ENCODE results near the gene MAPK8.
"Not testable (repeated sequence)": the region's sequence is repeated elsewhere in the genome, so short reads cannot be mapped to it uniquely, and the experiment has no call there.

Gene MAPK8

GRCh38 chr10:48336978-48337599 lies 30.6 kb downstream of the MAPK8 start:
- Histone ChIP-seq H3K9ac (no peak overlapping the region), H3K36me3 (peaks cover 14 to 38% (median 24%) of the 10 kb centered on the region in 11 experiments; a peak in 19 of 22 replicates), H3K4me1 (peaks cover 0 to 9% (median under 1%) of the 10 kb centered on the region in 10 experiments; a peak in 3 of 20 replicates), H3K4me3 (no peak overlapping the region), H3K4me2 (peak overlapping the region in 1 of 11 experiments; percentile 15; a peak in 1 of 22 replicates), H3K9me3 (replicated peaks in 1 of 11) (peaks cover 0 to 18% (median 8%) of the 10 kb centered on the region in 11 experiments; a peak in 8 of 22 replicates), H4K20me1 (peaks cover 0 to 52% (median 28%) of the 10 kb centered on the region in 11 experiments; a peak in 12 of 22 replicates), H3K27ac (no peak overlapping the region), H3K27me3 (no peaks in the 10 kb centered on the region)
- TF ChIP-seq Cebpa-rat (IDR thresholded peaks at IDR 0.05), result no peak

GRCh38 chr10:48340734-48341133 lies 34.3 kb downstream of the MAPK8 start:
- H3K4me1 ChIP-seq, result peaks cover 0 to 9% (median 0%) of the 10 kb centered on the region in 10 experiments; a peak in 1 of 20 replicates
- peaks cover 0 to 18% (median 6%) of the 10 kb centered on the region in 11 experiments; a peak in 7 of 22 replicates for H3K36me3 ChIP-seq
- no peaks in the 10 kb centered on the region for H3K27me3 ChIP-seq
- no peak overlapping the region for H3K27ac ChIP-seq
- no peak overlapping the region for H3K4me3 ChIP-seq
- peaks cover under 1 to 18% (median 9%) of the 10 kb centered on the region in 11 experiments; a peak in 12 of 22 replicates for H3K9me3 ChIP-seq (replicated peaks in 1 of 11)
- peaks cover 0 to 51% (median 20%) of the 10 kb centered on the region in 11 experiments; a peak in 11 of 22 replicates for H4K20me1 ChIP-seq
- H3K4me2 ChIP-seq, result no peak overlapping the region
- no peak for TF ChIP-seq Cebpa-rat (IDR thresholded peaks at IDR 0.05)
- no peak overlapping the region for H3K9ac ChIP-seq

DNA sequence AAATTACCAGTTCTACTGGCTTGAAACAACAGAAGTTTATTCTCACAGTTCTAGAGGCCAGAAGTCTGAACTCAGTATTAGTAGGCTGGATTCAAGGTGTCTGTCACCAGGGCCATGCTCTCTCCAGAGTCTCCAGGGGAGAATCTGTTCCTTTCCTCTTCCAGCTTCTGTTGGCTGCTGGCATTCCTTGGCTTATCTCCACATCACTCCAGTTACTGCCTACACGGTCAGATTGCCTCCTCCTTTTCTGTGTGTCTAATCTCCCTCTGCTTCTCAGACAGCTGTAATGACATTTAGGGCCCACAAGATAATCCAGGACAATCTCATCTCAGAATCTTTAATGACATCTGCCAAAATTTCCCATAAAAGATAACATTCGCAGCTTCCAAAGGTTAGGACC lies 36.6 kb downstream of the MAPK8 start:
- Histone ChIP-seq H3K27me3 (no peaks in the 10 kb centered on the region), H3K4me3 (no peak overlapping the region), H3K36me3 (peaks cover under 1 to 30% (median 18%) of the 10 kb centered on the region in 11 experiments; a peak in 16 of 22 replicates), H4K20me1 (peaks cover 0 to 54% (median 19%) of the 10 kb centered on the region in 11 experiments; a peak in 11 of 22 replicates), H3K9ac (no peak overlapping the region), H3K4me2 (no peak overlapping the region), H3K9me3 (replicated peaks in 1 of 11) (peaks cover 21 to 34% (median 29%) of the 10 kb centered on the region in 11 experiments), H3K4me1 (no peaks in the 10 kb centered on the region), H3K27ac (no peak overlapping the region)
- TF ChIP-seq Cebpa-rat (IDR thresholded peaks at IDR 0.05), result no peak

DNA sequence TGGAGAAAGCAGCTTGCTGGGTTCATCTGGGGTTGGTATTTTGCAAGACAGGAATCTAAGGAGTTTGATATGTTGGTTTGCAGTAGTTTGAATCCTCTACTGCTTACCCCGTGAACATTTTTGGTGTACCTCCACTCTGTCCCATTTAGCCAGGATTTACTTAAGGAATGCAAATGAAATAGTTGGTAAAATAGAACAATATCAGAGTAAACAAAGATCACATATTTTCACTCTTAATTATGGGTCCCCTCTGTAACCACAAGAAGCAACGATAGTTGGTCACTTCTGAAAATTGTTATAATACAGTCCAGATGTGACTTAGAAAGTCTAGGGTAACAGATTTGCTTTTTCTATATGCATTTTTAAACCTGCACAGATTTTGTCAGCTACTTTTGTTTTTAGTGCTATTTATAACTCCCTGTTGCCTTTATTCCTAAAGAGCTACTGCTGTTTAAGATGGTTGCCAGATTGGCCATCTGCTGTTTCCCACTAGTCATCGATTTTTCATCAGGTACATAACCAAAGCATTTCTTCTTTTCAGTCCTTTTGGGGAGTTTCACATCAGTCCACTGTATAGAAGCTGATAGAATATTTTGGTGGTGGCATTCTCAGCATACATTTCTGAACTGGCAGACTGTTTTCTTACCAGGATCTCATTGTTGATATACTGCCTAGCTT lies 37.6 kb downstream of the MAPK8 start:
- Histone ChIP-seq H3K9ac (no peak overlapping the region), H3K27me3 (no peaks in the 10 kb centered on the region), H3K27ac (no peak overlapping the region), H3K4me2 (no peak overlapping the region), H3K36me3 (peaks cover 3 to 28% (median 21%) of the 10 kb centered on the region in 11 experiments; a peak in 17 of 22 replicates), H4K20me1 (peaks cover 0 to 54% (median 19%) of the 10 kb centered on the region in 11 experiments; a peak in 11 of 22 replicates), H3K4me1 (no peaks in the 10 kb centered on the region), H3K4me3 (no peak overlapping the region), H3K9me3 (replicated peaks in 1 of 11) (peaks cover 30 to 39% (median 34%) of the 10 kb centered on the region in 11 experiments)
- TF ChIP-seq Cebpa-rat (IDR thresholded peaks at IDR 0.05), result no peak

- not testable (repeated sequence) for H3K4me2 ChIP-seq, H3K27me3 ChIP-seq, H3K9ac ChIP-seq, H3K27ac ChIP-seq, H3K4me1 ChIP-seq, H3K4me3 ChIP-seq
- H4K20me1 ChIP-seq, result peaks cover 0 to 40% (median 18%) of the 10 kb centered on the region in 11 experiments; a peak in 11 of 22 replicates
- peaks cover 7 to 30% (median 21%) of the 10 kb centered on the region in 11 experiments; a peak in 17 of 22 replicates for H3K36me3 ChIP-seq
- H3K9me3 ChIP-seq (replicated peaks in 1 of 11), result peaks cover 32 to 51% (median 44%) of the 10 kb centered on the region in 11 experiments
Measured at GRCh38 chr10:48346248-48346647, 39.8 kb downstream of the MAPK8 start.

- not testable (repeated sequence) for H3K4me2 ChIP-seq, H3K27ac ChIP-seq, H3K4me1 ChIP-seq, H3K27me3 ChIP-seq, H3K9ac ChIP-seq, H3K4me3 ChIP-seq
- Histone ChIP-seq H3K9me3 (replicated peaks in 1 of 11) (peaks cover 32 to 54% (median 48%) of the 10 kb centered on the region in 11 experiments), H3K36me3 (peaks cover 7 to 30% (median 21%) of the 10 kb centered on the region in 11 experiments; a peak in 17 of 22 replicates), H4K20me1 (peaks cover 0 to 27% (median 9%) of the 10 kb centered on the region in 11 experiments; a peak in 11 of 22 replicates)
Measured at GRCh38 chr10:48347539-48347938, 41.1 kb downstream of the MAPK8 start.

- H3K36me3 ChIP-seq, result peaks cover 7 to 30% (median 21%) of the 10 kb centered on the region in 11 experiments; a peak in 17 of 22 replicates
- not testable (repeated sequence) for H3K4me3 ChIP-seq, H3K27me3 ChIP-seq, H3K9ac ChIP-seq, H3K27ac ChIP-seq, H3K4me1 ChIP-seq, H3K4me2 ChIP-seq
- peaks cover 0 to 23% (median 5%) of the 10 kb centered on the region in 11 experiments; a peak in 11 of 22 replicates for H4K20me1 ChIP-seq
- peaks cover 32 to 56% (median 50%) of the 10 kb centered on the region in 11 experiments for H3K9me3 ChIP-seq (replicated peaks in 1 of 11)
Measured at GRCh38 chr10:48347943-48348342, 41.5 kb downstream of the MAPK8 start.

DNA sequence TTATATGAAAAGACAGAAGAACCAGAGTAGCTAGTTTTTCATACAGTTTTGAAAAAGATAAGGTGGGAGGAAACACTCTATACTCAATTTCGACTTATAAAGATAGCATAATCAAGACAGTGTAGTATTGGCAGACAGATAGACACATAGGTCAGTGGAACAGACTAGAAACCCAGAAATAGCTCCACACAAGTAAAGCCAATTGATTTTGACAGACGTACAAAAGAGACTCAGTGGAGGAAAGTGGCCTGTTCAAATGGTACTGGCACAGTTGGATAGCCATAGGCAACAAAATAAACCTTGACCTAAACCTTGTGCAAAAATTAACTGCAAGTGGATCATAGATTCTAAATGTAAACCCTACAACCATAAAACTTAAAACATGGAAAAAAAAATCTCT lies 46.8 kb downstream of the MAPK8 start:
- Histone ChIP-seq H3K27me3 (no peaks in the 10 kb centered on the region), H3K4me3 (no peak overlapping the region), H4K20me1 (peaks cover 0 to 18% (median 12%) of the 10 kb centered on the region in 11 experiments; a peak in 10 of 22 replicates), H3K27ac (no peak overlapping the region), H3K36me3 (peaks cover 0 to 15% (median 4%) of the 10 kb centered on the region in 11 experiments; a peak in 3 of 22 replicates), H3K9ac (no peak overlapping the region), H3K4me1 (no peaks in the 10 kb centered on the region), H3K9me3 (replicated peaks in 1 of 11) (peaks cover 21 to 67% (median 52%) of the 10 kb centered on the region in 11 experiments), H3K4me2 (no peak overlapping the region)
- TF ChIP-seq Cebpa-rat (IDR thresholded peaks at IDR 0.05), result no peak

DNA sequence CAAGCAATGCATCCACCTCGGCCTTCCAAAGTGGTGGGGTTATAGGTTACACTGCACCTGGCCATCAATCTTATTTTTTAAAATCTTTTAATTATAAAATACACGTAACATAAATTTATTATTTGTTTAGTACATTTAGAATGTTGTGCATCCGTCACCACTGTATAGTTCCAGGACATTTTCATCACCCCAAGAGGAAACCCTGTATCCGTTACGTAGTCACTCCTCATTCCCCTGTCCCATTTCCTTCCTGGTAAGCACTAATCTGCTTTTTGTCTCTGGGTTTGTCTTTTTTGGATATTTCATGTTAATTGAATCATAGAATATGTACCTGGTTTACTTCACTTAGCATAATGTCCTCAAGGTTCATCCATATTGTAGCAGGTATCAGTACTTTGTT lies 51.2 kb downstream of the MAPK8 start:
- Histone ChIP-seq H3K4me1 (peaks cover 0 to 11% (median 0%) of the 10 kb centered on the region in 10 experiments; a peak in 3 of 20 replicates), H4K20me1 (peaks cover 0 to 55% (median 51%) of the 10 kb centered on the region in 11 experiments; a peak in 17 of 22 replicates), H3K27ac (no peak overlapping the region), H3K4me3 (no peak overlapping the region), H3K4me2 (no peak overlapping the region), H3K36me3 (peaks cover 0 to 7% (median 0%) of the 10 kb centered on the region in 11 experiments; a peak in 1 of 22 replicates), H3K9ac (no peak overlapping the region), H3K27me3 (no peaks in the 10 kb centered on the region), H3K9me3 (replicated peaks in 1 of 11) (peaks cover 10 to 39% (median 27%) of the 10 kb centered on the region in 11 experiments; a peak in 21 of 22 replicates)
- no peak for TF ChIP-seq Cebpa-rat (IDR thresholded peaks at IDR 0.05)
